ENCODE data around the gene TSC1. TPM values are rescaled to one million over a fixed set of nuclear protein-coding genes. Genes with fewer than 3 reads are reported as not detected.
"Not testable (repeated sequence)": the region's sequence is repeated elsewhere in the genome, so short reads cannot be mapped to it uniquely, and the experiment has no call there.

The TSC1 gene
- 10 to 100 TPM; 33.4 to 64.4 (median 53.7) TPM for polyA plus RNA-seq (ENCODE audit: insufficient read depth in 1 of 5, insufficient read length in 5 of 5, low replicate concordance in 1 of 5)
- long read RNA-seq, donor 1, partial matches to known transcripts, result 0 of 6 reads
- long read RNA-seq, donor 1, other reads (novel, unspliced or antisense), result 0 of 6 reads
- long read RNA-seq, donor 2, partial matches to known transcripts, result 0 of 1 reads
- long read RNA-seq, donor 2, other reads (novel, unspliced or antisense), result 0 of 1 reads
- long read RNA-seq, donor 3, partial matches to known transcripts, result 0 of 2 reads
- long read RNA-seq, donor 3, other reads (novel, unspliced or antisense), result 0 of 2 reads
- long read RNA-seq, donor 4, result 0 reads
- long read RNA-seq, donor 5, partial matches to known transcripts, result 0 of 3 reads
- long read RNA-seq, donor 5, other reads (novel, unspliced or antisense), result 0 of 3 reads
- long read RNA-seq, donor 6, partial matches to known transcripts, result 0 of 2 reads
- long read RNA-seq, donor 6, other reads (novel, unspliced or antisense), result 0 of 2 reads
- long read RNA-seq, donor 7, partial matches to known transcripts, result 0 of 7 reads
- long read RNA-seq, donor 7, other reads (novel, unspliced or antisense), result 0 of 7 reads
- long read RNA-seq, donor 8, partial matches to known transcripts, result 0 of 2 reads
- long read RNA-seq, donor 8, other reads (novel, unspliced or antisense), result 0 of 2 reads

DNA sequence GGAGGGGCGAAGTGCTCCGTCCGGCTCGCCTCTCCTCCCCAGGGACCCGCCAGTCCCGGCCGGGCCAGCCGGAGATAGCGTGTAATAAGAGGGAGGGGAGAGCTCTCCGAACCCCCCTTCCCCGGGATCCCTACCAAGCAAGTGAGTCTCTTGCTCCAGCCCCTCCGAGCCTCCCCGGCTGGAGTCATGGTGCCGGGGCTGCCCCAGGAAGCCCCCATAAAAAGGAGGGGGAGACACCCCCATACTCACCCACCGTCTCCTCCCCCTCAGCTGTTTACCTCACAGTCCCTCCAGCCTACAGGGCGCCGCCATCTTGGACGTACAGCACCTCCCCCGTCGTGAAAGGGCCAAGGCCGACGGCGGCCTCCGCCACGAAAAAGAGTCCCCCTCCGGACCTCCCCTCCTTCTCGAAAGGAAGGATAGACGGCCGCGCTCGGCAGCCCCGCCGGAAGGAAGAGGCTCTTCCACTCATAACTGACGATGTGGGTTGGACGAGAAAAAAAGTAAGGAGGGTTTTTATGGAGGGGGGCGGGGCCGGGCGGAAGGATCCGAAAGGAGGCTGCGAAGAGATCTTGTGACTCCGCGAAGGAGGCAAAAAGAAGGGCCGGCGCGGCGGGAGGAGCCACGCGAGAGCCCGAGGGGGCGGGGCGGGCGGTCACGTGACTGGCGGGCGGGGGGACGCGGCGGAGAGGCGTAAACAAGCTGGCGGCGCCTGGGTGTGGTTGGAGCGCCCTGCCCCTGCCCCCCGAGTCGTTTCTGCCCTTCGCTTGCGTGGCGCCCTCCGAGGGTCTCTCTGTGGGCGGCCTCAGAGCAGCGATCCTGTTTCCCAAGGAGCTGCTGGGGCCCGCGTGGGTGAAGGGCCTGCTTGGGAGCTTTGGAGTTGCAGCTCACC is at the start of gene TSC1:
TSC1 (minus strand) TSS at position 323 of the 892 bp plus-strand sequence. CDS start 15,744 bp downstream, outside the sequence.
- DNase-seq, result peak; percentile 95

- DNase-seq, result no peak
Measured at GRCh38 chr9:132993511-132993939, 49.1 kb upstream of the TSC1 start.

DNA sequence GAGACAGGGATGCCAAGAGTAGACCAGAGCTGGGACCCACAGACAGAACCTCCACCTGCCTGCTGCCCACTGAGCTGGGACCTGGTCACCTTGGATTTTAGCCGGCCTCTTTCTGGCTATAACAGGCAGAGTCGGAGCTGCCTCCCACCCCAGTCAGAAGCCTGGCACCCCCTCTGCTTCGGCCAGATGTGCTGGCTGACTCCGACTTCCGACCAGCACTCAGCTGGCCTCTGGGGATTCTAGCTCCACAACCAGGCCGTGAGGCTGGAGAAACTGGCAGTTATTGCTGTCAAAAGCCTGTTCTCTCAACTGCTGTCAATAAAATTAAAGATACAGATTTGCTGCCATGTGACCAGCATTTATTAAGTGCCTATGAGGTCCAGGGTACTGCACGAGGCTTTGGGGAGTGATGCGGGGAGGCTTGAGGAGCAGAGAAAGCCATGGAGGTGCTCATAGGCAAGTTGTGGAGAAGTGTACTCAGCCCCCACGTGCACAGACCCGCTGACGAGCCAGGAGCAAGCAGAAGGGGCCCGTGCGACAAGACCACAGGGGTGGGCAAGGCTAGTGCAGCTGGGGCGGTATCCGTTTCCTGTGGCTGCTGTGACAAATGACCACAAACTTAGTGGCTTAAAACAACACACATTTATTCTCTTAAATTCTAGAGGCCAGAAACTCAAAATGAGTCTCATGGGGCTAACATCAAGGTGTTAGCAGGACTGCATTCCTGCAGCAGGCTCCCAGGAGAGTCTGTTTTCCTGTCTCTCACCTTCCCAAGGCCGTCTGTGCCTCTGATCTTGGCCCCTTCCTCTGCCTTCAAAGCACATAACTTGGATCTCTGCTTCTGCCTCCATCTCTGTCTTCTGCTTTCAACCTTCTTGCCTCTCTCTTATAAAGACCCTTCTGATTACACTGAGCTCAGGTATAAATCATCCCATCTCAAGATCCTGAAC is 47.2 kb upstream of the TSC1 start:
- DNase-seq, result no peak

- no peak for DNase-seq
Measured at GRCh38 chr9:132990781-132991180, 46.4 kb upstream of the TSC1 start.

DNA sequence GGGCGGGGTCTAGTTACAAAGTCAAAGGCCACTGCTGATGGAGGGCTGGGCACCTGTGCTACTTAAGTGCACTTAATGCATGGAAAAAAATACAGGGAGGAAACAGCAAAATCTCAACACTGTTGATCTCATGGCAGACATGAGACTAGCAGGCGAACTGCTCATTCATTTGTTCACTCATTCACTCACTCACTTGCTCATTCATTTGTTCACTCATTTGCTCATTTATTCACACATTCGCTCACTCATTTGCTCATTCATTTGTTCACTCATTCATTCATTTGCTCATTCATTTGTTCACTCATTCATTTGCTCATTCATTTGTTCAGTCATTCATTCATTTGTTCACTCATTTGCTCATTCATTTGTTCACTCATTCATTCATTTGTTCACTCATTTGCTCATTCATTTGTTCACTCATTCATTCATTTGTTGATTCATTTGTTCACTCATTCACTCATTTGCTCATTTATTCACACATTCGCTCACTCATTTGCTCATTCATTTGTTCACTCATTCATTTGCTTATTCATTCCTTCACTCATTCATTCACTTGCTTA is 45.7 kb upstream of the TSC1 start:
- not testable (repeated sequence) for DNase-seq

- no peak for DNase-seq
Measured at GRCh38 chr9:132989414-132989996, 45.1 kb upstream of the TSC1 start.

DNA sequence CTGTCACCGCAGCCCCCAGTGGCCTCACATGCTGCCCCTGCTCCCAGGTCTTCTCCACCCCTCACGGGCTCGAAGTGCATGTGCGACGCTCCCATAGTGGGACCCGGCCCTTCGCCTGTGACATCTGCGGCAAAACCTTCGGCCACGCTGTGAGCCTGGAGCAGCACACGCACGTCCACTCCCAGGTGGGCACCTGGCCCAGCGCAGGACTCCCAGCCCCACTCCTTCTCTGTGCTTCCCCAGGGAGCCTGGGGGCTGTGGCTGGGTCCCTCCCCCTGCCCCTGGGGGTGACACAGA is 44.5 kb upstream of the TSC1 start:
- DNase-seq, result no peak

DNA sequence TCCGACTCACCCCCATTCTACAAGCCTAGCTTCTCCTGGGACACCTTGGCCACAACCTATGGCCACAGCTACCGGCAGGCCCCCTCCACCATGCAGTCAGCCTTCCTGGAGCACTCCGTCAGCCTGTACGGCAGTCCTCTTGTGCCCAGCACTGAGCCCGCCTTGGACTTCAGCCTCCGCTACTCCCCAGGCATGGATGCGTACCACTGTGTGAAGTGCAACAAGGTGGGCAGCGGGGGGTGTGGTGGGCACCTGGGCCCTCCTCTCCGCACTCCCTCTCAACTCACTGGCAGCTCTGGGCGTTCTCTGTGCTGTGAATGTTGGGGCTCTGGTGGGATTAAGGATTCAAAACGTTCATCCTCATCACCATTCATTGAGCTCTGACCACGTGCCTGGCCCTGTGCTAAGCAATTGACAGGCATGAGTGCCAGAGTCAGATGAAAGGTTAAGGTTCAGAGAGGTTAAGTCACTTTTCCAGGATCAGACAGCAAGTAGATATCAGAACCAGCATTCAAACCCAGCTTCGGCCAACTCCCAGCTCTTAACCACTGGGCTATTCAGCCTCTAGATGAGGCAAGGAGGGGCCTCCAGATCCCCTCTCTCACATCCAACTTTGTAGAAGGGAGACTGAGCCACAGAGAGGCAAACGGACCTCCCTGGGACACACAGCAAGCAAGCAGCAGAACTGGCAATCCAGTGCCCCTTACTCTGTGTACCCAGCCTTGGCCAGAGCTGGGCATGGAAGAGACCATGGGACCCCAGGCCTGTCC is 44.0 kb upstream of the TSC1 start:
- no peak for DNase-seq

DNA sequence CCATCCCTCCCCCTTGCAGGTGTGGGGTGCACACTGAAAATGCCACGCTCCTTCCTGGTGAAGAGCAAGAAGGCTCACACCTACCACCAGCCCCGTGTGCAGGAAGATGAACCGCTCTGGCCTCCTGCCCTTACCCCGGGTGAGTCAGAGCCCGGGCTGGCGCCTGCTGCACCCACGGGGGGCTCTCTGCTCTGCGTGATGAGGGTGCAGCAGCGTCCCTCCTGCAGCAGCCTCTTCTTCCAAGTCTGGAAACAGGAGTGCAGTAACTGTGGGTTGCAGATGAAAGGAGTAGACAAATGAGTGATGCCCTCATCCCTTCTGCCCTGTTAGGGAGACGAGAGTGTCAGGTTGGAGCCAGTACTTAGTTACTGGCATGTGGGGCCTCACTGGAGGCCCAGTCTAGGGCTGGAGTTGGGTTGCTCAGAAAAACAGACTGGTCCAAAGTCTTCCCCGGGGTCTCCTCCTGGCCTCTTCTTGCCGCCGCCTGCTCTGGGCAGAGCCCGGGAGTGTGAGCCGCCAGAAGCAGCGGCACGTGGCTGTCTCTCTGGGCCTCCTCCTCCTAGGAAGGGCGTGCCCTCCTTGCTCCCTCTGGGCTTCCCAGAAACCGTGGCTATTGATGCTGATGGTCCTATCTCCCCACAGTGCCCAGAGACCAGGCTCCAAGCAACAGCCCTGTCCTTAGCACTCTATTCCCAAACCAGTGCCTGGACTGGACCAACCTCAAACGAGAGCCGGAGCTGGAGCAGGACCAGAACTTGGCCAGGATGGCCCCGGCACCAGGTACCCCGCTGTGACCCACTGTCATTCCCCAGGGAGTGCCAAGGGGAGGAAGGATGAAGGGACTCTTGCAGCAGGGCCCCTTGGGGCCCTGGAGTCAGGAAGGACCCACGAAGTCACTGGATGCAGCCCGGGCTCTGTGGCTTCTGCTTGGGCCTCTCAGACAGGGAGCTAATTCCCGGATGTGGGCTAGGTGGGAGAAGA is 42.5 kb upstream of the TSC1 start:
- DNase-seq, result no peak

DNA sequence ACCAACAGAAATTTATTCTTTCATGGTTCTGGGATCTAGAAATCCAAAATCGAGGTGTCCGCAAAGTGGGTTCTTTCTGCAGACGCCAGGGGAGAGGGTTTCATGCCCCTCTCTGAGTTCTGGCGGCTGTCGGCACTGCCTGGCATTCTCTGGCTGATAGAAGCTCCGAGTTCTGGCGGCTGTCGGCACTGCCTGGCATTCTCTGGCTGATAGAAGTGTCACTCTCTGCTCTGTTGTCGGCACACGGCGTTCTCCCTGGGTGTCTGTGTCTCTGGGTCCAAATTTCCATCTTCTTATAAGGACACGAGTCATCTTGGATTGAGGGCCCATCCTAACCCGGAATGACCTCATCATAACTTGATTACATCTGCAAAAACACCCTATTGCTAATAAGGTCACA is 41.7 kb upstream of the TSC1 start:
- no peak for DNase-seq

GRCh38 chr9:132985489-132985888 is 41.1 kb upstream of the TSC1 start:
- no peak for DNase-seq

DNA sequence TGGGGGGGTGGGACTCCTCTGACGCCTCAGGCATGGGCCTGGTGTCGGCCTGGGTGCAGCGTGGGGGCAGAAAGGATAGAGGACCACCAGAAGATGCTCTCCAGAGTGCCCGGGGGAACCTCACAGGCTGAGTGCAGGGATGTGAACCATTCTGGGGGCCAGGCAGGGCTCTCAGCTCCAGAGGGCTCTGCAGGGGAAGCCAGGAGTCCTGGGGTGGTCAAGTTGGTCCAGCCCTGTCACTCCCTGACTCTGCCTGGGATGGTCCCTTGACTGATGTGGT is 40.6 kb upstream of the TSC1 start:
- DNase-seq, result no peak

DNA sequence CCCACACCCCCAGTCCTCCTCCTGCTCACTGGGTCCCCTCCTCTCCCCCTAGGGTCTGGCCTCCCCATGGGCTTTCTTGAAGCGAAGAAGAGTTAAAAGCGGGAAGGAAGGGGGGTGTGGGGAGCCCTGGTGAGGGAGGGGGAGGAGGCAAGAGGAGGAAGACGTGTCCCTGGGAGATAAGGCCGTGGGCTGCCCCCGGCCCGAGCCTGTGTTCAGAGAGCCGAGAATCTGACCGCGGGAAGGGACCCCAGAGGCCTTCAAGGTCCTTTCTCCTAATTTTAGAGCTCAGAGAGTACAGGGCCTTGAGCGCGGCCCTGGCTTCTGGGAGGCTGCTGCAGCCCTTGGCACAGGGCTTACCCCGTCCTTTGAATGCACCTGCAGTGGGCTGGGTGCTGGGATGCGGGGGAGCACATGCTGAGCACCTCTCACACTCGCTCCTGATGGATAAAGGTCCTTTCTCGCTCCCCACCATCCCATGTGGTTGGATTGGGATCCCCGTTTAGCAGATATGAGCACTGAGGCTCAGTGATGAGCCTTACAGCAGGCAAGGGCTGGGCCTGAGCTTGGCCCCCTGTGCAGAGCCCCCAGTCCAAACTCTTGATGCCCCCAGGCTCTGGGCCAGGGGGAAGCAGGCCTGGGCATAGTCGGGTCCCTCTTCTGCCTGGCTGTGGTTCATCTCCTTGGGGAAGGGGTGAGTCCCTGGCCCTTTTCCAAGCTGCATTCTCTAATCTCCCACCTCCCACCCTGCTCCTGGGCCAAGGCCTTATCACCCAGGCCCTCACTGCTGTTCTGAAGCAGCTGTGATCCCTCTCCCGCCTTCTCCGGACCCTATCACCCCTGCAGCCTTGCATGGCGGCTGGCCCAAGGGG is 40.0 kb upstream of the TSC1 start:
- DNase-seq, result no peak

DNA sequence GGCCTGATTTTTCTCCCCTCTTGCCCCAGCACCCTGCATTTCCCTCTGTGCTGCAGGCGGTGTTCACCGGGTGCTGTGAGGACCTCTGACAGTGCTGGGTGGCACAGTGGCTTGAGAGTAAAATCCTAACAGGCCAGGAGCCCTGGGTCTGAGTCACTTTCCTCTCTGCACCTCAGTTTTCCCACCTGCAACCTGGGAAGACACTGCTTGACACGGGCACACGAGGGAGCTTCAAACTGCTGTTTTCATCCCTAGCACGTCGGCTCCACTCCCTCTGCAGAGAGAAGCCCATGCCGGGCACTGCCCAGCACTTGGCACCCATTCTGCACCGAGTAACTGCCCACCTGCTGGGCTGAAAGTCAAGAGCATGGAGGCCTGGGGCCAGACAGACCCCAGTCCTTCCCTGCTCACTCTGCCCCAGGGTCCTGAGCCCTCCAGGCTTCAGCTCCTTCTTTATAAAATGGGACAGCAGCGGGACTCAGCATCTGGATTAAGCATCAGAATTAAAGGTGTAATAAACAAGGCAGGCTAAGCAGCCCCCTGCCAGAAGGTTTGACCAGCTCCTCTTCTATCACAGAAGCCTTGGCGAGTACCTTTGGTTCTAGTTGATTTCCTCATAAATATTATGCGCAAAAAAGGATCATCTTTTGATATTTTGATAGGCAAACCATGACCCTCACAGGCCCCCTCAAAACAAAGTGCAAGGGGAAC is 39.2 kb upstream of the TSC1 start:
- DNase-seq, result no peak

- DNase-seq, result no peak
Measured at GRCh38 chr9:132982458-132982857, 38.0 kb upstream of the TSC1 start.

- no peak for DNase-seq
Measured at GRCh38 chr9:132980157-132980556, 35.7 kb upstream of the TSC1 start.

All from right lung (tissue), 10 donors.